Islet of Langerhans (tissue), 1 donor: ENCODE results near the gene HK1.

Experiments used
- FAIRE-seq: peaks from one replicate; lab custom pipeline; 2011; peaks lifted over from hg19 to GRCh38; lab: Jason Lieb, UNC

The HK1 gene

DNA sequence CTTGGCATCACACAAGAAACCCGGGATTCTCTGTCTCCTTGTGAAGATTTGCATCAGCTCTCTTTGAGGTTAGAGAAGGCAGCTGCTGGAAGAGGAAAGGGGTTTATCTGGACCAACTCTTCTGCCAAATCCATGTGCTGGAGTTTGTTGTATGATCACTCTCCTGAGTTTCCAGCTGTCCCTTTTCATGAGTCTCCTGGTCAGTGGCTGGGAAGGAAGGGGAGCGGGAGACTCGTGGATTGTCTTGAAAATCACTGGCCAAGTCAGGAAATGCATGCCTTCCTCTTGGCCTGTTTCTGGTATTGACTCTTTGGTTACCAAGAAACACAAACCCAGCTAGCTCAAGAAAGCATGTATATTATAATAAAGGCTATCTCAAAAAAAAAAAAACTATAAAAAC is 99.6 kb downstream of the HK1 start:
- no peak for FAIRE-seq

DNA sequence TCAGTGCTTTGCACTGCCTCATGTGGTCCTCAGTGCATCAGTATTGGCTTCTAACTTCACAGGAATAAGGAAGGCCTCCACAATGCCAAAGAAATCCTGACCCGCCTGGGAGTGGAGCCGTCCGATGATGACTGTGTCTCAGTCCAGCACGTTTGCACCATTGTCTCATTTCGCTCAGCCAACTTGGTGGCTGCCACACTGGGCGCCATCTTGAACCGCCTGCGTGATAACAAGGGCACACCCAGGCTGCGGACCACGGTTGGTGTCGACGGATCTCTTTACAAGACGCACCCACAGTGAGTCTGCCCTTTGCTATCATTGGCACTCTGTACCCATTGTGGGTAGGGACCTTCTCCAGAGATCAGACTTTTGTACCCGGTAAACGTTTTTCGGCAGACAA is 101.5 kb downstream of the HK1 start:
- FAIRE-seq, result no peak

DNA sequence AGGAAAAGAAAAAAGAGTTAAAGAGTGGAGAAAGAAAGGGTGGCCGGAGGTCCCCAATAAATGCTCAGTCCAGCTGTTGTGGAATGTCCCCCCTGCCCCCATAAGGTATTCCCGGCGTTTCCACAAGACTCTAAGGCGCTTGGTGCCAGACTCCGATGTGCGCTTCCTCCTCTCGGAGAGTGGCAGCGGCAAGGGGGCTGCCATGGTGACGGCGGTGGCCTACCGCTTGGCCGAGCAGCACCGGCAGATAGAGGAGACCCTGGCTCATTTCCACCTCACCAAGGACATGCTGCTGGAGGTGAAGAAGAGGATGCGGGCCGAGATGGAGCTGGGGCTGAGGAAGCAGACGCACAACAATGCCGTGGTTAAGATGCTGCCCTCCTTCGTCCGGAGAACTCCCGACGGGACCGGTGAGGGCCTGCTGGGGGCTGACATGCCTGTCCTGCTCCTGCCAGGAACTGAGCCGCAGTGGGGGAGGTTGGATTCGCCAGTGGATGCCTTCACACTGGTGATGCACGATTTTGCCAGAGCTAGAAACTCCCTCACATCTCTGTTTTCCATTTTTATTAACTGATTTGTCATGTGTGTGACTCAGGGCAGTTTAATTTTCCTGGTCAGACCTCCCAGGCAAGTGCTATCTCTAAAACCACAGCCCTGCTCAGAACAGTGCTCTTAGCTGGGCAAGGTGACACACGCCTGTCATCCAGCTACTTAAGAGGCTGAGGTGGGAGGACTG is 104.3 kb downstream of the HK1 start:
- FAIRE-seq, result no peak

DNA sequence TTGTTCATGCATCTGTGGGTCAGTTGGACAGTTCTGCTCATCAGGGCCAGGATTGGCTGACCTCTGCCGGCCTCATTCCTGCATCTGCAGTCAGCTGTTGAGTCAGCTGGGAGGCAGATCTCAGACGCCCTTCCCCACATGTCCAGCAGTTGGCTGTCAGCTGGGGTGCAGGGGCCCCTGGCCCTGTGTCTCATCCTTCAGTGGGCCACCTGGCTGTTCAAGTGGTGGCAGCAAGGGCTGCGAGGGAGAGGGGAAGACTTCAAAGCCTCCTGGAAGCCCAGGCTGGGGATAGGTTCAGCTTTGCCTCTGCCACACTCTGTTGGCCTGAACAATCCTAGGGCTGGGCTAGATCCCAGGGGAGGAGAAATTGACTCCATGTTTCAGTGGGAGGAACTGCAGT is 105.3 kb downstream of the HK1 start:
- no peak for FAIRE-seq

DNA sequence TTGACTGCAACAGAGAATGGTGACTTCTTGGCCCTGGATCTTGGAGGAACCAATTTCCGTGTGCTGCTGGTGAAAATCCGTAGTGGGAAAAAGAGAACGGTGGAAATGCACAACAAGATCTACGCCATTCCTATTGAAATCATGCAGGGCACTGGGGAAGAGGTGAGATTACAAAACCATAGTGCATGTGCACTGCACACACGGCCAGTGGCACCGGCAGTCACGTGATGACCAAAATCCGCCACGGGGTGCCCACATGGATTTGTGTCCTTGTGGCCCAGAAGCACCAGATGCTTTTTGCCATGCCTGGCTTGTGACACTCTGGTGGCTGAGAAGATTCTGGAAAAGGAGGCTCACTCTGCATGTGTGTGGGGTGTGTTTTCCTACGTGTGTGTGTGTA is 106.0 kb downstream of the HK1 start:
- no peak for FAIRE-seq

DNA sequence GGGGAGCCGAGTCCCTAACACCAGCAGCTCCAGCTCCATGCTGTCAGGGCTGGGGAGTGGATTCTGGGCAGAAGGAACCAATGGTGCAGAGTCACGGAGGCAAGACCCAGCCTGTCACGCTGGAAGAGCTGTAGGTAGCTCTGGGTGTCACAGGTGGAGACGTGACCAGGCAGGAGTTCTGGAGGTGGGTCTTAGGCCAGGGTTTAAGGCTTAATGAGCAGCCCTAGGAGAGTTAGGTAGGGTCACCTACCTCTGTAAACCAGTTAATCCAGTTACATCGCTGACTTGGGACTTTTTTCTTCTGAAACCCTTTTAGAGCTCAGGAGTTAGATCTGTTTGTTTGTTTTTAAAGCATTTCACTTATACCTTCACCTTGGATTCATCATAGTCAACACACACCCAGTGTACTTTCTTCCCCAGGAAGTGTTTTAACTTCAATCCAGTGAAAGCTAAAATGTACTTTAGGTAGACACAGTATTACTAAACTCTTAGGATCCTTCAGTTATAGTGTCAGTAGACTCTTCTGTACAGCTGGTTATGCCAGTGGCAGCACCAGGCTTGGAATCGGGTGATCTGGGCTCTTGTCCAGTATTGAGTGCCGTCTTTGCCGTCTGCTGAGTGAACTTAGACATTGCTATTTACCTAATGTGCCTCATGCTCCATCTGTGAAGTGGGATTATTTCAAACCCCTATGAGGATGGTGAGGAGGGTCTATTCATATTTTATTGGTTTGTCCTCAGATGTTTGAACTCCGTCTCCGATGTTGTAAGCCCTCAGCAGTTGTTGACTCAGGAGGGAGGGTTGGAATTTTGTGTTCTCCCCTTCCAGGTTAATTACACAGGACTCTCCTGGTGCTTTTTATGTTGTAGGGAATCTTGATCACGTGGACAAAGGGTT is 107.4 kb downstream of the HK1 start:
- no peak for FAIRE-seq

DNA sequence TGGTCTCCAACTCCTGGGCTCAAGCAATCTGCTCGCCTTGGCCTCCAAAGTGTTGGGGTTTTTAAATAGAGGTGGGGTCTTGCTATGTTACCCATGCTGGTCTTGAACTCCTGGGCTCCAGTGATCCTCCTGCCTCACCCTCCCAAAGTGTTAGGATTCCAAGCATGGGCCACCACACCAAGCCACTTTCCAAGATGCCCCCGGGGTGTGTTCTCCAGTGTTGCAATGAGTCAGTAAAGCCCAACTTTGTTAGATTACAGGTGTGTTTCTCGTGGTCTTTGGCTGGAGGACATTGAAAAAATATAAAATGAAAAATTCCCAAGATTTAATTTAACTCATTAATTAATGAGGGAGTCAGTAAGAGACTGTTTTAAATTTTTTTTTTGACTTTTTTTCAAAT is 109.2 kb downstream of the HK1 start:
- no peak for FAIRE-seq

DNA sequence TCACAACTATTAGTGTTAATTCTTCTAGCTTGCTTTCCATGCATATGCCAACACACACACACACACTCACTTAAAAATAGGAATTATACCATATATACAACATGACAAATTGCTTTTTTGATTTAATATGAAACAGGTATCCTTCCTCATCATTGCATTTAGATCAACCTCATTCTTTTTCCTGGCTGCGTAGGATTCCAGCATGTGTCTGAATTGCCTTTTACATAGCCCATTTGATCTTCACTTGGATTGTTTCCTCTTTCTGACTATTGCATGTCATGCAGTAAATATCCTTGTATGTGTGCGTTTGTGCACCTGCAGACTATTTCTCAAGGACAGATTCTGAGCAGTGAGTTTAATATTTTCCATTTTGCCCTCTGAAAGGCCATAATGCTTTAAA is 110.2 kb downstream of the HK1 start:
- FAIRE-seq, result no peak

DNA sequence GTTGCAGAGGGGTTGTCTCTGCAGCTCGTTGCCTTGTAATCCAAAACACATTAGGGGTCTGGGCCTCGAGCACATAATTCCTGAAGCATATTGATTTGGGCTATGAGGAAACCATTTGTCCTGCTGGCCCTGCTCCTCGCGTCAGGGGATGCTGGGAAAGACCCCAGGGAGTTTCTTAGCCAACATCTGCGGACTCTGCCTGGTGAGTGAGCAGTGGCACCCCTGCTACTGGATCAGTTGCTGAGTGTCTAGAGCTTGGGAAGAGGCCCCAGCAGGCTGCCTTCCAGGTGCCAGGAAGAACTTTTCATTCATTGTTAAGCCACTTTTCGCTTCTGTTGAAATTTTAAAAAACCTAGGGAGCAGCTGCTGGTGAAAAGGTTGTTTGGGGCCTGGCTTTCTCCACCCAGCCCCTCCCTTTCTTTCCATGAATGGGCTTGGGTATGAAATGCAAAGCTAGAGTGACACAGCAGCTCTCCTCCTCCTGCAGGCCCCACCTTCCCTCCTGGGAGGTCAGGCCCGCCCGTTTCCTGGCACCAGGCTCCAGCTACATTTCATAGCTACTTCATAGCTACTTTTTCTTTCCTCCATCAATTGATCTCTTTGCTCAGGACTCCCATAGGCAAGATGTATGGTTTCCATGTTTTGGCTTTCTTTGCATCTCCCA is 111.7 kb downstream of the HK1 start:
- FAIRE-seq, result no peak

DNA sequence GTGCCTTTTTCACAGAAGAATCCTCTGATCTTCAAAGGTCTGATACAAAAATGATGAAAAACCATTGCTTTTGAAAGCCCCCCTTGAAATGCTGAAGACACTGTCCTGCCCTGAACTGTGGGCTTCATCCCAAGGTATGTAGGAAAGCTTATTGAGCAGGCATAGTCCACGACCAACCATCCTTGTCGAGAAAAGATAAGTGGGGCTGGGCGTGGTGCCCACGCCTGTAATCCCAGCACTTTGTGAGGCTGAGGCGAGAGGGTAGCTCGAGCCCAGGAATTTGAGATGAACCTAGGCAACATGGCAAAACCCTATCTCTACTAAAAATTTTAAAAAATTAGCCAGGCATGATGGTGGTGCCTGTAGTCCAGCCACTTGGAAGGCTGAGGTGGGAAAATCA is 112.9 kb downstream of the HK1 start:
- no peak for FAIRE-seq

DNA sequence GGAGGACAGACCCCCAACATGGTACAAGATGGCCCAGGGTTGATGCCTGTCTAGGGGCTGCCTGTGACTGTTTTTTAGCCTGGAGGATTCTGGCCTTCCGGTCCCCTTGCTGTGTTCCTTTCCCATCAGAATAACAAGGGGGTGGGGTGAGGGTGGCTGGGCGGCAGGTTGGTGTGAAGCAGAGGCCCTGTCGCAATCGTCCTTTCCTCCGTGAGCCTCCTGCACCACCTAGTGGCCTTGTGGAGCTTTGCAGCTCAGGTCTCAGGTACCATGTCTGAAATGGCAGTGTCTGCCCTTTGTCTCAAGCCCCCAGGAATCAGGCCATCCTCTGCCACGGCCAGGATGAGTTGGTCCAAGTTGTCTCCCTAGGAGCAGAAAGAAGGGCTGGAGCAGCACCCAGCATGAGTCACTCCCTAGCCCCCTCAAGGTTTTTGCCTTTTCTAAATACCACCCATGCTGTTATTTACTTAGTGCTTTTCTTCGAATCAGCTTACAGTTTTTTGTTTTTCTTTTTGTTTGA is 114.2 kb downstream of the HK1 start:
- FAIRE-seq, result no peak

DNA sequence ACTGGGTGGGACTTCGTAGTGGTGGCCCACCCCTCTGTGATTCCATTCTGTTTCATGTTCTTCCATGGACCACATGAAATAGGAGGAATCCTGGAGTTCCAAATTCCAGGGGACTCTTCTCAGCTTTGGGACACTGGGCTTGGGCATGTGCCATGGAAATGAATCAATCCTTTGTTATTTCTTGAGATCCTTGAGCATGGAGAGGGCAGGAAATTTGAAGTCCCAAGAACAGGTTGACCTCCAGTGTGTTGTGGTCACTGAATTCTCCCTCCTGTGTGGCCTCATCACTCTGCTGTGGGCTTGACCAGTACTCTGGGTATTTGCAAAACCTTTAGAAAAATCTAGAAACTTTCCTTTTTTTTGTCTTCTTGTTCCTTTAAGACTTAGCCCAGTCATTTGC is 115.7 kb downstream of the HK1 start:
- no peak for FAIRE-seq

DNA sequence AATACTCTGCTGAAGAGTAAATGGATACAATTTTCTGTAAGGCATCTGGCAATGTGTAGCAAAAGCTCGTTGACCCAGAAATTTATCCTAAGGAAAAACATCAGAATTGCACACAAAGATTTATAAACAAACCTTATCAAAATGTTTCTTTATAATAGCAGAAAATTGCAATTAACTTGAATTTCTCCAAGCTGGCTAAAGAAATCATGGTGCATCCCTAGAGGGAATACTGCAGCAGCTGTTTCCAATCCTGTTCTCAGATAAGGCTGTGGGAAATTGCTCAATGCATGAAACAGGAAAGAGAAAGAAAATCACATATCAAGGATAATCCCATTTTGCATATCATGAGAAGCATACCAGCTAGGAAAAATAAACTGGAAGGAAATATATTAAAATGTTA is 119.7 kb downstream of the HK1 start:
- no peak for FAIRE-seq

DNA sequence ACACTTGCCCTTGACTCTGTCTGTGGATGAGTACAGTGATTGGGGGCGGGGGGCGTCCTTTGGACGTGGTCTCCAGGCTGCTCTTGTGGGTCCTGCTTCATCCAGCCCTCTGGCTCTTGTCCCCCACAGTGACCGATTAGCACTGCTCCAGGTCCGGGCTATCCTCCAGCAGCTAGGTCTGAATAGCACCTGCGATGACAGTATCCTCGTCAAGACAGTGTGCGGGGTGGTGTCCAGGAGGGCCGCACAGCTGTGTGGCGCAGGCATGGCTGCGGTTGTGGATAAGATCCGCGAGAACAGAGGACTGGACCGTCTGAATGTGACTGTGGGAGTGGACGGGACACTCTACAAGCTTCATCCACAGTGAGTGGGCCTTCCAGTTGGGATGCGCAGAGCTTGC is 120.2 kb downstream of the HK1 start:
- FAIRE-seq, result no peak

DNA sequence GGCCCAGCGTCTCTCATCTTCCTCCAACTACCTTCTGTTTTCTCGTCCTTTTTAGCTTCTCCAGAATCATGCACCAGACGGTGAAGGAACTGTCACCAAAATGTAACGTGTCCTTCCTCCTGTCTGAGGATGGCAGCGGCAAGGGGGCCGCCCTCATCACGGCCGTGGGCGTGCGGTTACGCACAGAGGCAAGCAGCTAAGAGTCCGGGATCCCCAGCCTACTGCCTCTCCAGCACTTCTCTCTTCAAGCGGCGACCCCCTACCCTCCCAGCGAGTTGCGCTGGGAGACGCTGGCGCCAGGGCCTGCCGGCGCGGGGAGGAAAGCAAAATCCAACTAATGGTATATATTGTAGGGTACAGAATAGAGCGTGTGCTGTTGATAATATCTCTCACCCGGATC is 122.6 kb downstream of the HK1 start:
- FAIRE-seq, result no peak

DNA sequence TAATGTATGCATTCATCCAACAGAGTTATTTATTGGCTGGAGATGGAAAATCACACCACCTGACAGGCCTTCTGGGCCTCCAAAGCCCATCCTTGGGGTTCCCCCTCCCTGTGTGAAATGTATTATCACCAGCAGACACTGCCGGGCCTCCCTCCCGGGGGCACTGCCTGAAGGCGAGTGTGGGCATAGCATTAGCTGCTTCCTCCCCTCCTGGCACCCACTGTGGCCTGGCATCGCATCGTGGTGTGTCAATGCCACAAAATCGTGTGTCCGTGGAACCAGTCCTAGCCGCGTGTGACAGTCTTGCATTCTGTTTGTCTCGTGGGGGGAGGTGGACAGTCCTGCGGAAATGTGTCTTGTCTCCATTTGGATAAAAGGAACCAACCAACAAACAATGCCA is 123.1 kb downstream of the HK1 start:
- FAIRE-seq, result no peak

DNA sequence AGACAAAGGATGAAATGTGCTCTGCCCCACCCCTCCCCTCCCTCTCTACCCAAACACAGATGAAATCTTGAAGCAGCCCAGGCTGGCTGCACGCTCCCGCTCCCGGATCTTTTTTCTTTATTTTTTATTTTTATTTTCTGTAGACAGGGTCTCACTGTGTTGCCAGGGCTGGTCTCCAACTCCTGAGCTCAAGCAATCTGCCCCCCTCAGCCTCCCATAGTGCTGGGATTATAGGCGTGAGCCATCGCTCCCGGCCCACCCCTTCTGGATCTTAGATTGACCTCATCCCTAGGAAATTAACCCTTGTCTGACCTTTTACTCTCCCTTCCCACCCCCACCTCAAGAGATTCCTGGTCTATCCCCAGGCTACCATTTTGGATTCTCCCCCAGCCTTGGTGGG is 124.1 kb downstream of the HK1 start:
- FAIRE-seq, result no peak

DNA sequence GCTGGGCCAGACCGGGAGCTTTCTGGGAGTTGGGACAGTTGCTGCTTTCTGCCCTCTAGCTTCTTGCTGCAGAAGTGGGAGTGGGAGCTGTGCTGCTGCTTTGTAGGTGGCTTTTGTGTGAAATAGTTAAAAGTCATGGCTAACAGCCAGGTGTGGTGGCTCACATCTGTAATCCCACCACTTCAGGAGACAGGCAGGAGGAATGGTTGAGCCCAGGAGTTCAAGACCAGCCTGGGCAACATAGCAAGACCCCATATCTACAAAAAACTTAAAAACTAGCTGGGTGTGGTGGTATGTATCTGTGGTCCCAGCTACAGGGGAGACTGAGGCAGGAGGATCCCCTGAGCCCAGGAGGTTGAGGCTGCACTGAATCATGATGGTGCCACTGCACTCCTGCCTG is 124.8 kb downstream of the HK1 start:
- no peak for FAIRE-seq

DNA sequence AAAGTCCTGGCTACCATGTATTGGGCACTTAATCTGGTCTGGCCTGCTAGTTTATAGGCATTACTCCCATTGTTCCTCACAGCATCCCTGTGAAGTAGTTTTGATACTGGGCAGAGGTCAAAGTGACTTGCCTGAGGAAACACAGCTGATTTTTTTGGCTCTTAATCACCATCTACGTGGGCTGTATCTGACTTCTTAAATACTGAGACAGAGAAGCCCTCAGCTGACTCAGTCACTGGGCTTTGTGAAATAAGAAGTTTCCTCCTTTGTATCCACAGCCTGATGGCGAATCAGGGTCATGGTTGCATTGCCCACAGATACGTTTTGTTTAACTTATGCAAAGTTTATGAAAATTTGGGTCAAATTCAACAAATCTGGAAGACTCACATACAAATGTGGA is 125.2 kb downstream of the HK1 start:
- FAIRE-seq, result no peak

DNA sequence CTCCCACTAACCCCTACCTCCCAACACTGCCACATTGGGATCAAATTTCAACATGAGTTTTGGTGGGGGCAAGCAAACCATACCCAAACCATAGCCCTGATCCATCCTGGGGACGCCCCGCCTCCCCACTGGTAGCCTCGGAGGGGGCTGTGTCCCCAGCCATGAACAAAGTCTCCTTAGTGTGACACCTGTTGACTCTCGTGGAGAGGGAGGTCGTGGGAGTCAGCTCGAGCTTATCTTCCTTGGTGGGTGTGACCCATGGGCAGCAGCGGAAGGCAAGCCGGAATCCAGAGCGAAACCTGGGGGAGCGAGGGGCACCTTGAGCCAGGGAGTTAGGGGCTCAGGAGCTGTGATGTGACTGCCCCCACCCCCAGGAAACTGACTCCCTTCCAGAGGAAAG is 126.5 kb downstream of the HK1 start:
- no peak for FAIRE-seq

DNA sequence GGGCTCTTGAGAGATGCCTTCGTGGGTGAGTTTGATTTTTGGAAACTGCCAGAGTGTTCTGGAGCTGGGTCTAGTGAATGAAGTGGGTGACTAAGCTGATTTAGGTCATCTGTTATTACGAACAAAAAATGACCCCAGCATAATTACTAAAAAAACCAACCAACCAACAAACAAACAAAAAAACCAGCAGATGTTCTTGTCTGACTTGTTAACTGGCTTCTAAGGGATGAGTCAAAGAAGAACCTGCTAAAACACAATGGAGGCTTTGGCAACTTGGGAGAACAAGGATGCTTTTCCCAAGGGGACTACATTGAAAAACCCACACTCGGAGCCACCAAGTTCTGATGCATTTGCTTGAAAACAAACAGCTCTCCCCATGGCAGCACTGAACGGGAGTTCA is 126.9 kb downstream of the HK1 start:
- no peak for FAIRE-seq

DNA sequence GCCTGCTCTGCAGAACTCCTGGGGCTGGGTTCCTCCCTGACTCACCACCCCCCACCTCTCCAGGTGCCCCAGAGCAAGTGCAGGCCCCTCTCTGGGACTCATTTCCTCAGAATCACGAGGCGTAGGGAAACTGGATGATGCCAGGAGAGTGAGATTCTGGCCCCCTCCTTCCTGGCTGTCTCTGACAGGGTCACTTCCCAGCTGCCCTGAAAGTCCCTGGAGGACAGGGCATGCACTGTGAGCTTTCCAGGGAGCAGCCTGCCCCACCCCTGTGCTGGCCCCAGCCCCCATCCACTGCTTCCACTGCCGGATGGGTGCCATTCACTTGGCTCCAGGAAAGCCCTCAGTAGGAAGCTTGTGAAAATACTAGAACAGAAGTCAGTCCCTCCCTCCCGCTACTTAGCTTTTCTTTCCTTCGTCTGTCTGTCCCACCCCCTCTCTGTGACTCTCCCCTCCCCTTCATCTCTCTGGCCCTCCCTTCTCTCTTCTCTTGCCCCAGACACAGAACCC is 128.1 kb downstream of the HK1 start:
- no peak for FAIRE-seq
